ENCODE data around the gene UTY.

The UTY gene

DNA sequence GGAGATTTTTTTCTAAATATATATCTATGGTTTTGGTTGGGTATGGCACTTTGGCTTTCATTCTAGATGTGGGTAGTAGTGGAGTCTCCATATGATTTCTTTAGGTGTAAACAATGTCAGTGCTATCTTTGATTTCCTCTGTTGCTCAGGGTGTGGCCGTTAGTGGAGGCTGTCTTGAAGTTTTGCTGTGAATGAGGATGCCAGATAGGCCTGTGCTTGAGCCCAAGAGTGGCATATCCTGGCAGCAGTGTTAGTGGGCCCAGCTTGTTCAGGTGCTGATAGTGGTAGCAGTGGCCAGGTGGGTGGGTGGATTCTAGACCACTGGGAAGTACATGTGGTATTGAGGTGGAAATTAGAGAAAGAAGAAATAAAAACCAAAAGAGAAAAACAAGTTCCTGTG, 8.9 kb upstream of the UTY start:
- TF ChIP-seq TAF1 (IDR thresholded peaks at IDR 0.05; ENCODE audit: borderline replicate concordance, insufficient read depth, low read length) (no peak), POLR2AphosphoS5 (IDR thresholded peaks at IDR 0.05; ENCODE audit: low read depth, low read length) (no peak), FOXP2 (optimal IDR thresholded peaks at IDR 0.05; ENCODE audit: borderline replicate concordance, extremely low read depth, extremely low read length, insufficient read depth) (no peak), SIN3A (IDR thresholded peaks at IDR 0.05; ENCODE audit: borderline replicate concordance, insufficient read depth, low read length) (no peak)
- TF ChIP-seq, protein P1, sequence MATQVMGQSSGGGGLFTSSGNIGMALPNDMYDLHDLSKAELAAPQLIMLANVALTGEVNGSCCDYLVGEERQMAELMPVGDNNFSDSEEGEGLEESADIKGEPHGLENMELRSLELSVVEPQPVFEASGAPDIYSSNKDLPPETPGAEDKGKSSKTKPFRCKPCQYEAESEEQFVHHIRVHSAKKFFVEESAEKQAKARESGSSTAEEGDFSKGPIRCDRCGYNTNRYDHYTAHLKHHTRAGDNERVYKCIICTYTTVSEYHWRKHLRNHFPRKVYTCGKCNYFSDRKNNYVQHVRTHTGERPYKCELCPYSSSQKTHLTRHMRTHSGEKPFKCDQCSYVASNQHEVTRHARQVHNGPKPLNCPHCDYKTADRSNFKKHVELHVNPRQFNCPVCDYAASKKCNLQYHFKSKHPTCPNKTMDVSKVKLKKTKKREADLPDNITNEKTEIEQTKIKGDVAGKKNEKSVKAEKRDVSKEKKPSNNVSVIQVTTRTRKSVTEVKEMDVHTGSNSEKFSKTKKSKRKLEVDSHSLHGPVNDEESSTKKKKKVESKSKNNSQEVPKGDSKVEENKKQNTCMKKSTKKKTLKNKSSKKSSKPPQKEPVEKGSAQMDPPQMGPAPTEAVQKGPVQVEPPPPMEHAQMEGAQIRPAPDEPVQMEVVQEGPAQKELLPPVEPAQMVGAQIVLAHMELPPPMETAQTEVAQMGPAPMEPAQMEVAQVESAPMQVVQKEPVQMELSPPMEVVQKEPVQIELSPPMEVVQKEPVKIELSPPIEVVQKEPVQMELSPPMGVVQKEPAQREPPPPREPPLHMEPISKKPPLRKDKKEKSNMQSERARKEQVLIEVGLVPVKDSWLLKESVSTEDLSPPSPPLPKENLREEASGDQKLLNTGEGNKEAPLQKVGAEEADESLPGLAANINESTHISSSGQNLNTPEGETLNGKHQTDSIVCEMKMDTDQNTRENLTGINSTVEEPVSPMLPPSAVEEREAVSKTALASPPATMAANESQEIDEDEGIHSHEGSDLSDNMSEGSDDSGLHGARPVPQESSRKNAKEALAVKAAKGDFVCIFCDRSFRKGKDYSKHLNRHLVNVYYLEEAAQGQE (IDR thresholded peaks at IDR 0.05; ENCODE audit: insufficient read depth in 1 of 2, low read depth in 2 of 2, low read length in 2 of 2) = no peak

DNA sequence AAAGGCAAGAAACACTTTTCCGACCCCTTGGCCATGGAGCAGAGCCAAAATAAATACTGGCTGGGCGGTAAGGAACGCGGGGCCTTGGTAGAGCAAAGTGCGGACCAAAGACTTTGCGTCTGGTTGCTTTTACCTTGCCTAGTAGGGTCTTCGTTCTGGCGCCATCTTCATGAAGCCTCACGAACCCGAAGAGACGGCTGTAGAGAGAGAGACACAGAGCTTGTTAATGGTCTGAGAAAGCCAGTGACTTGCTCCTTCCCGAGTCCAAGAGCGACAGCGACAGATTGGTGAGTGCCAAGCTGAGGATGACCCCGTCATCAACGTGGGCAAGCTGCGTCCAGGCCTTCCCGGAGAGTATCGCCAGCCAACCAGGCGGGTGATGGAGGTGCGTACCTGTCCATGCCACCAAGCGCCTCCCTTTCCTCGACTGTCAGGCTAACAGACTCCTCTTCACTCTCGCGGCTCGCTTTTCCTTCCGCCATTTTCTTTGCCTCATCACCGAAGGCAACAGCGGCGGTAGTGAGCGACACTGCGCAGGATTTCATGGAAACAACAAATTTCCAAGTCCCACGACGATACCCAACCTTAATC, 617 bp downstream of the UTY start:
- TF ChIP-seq TAF1 (IDR thresholded peaks at IDR 0.05; ENCODE audit: borderline replicate concordance, insufficient read depth, low read length) (no peak), SIN3A (IDR thresholded peaks at IDR 0.05; ENCODE audit: borderline replicate concordance, insufficient read depth, low read length) (no peak), POLR2AphosphoS5 (IDR thresholded peaks at IDR 0.05; ENCODE audit: low read depth, low read length) (no peak), FOXP2 (optimal IDR thresholded peaks at IDR 0.05; ENCODE audit: borderline replicate concordance, extremely low read depth, extremely low read length, insufficient read depth) (no peak)
- TF ChIP-seq, protein P1 (IDR thresholded peaks at IDR 0.05; ENCODE audit: insufficient read depth in 1 of 2, low read depth in 2 of 2, low read length in 2 of 2) = no peak

- TF ChIP-seq, protein P1 (IDR thresholded peaks at IDR 0.05; ENCODE audit: insufficient read depth in 1 of 2, low read depth in 2 of 2, low read length in 2 of 2) = no peak
- TF ChIP-seq TAF1 (IDR thresholded peaks at IDR 0.05; ENCODE audit: borderline replicate concordance, insufficient read depth, low read length) = no peak
- TF ChIP-seq SIN3A (IDR thresholded peaks at IDR 0.05; ENCODE audit: borderline replicate concordance, insufficient read depth, low read length) = no peak
- TF ChIP-seq FOXP2 (optimal IDR thresholded peaks at IDR 0.05; ENCODE audit: borderline replicate concordance, extremely low read depth, extremely low read length, insufficient read depth) = no peak
- no peak for TF ChIP-seq POLR2AphosphoS5 (IDR thresholded peaks at IDR 0.05; ENCODE audit: low read depth, low read length)
These were observed 1.6 kb downstream of the UTY start for GRCh38 chrY:13478126-13478785.

GRCh38 chrY:13474997-13475396, 4.8 kb downstream of the UTY start:
- TF ChIP-seq SIN3A (IDR thresholded peaks at IDR 0.05; ENCODE audit: borderline replicate concordance, insufficient read depth, low read length) = no peak
- TF ChIP-seq TAF1 (IDR thresholded peaks at IDR 0.05; ENCODE audit: borderline replicate concordance, insufficient read depth, low read length) = no peak
- TF ChIP-seq FOXP2 (optimal IDR thresholded peaks at IDR 0.05; ENCODE audit: borderline replicate concordance, extremely low read depth, extremely low read length, insufficient read depth) = no peak
- TF ChIP-seq POLR2AphosphoS5 (IDR thresholded peaks at IDR 0.05; ENCODE audit: low read depth, low read length) = no peak
- TF ChIP-seq, protein P1 (IDR thresholded peaks at IDR 0.05; ENCODE audit: insufficient read depth in 1 of 2, low read depth in 2 of 2, low read length in 2 of 2) = no peak

Data from PFSK-1 (cell line).